PC-3 (cell line): ENCODE data around the gene IL1R1.

Source experiments
- CTCF ChIP-seq: fragments of 300-600 bp; sonication (generic); conservative IDR thresholded peaks from 2 replicates; pipeline ENCODE4 v1.5.1; 2017; ENCODE audit warnings: antibody characterized with exemption, low read depth, mild to moderate bottlenecking, low read length
- EZH2 ChIP-seq: fragments of 300-600 bp; sonication (generic); IDR thresholded peaks from one replicate; pipeline ENCODE4 v1.6.1; 2017; ENCODE audit warnings: antibody characterized with exemption, mild to moderate bottlenecking, low read length; ENCODE audit not compliant: unreplicated experiment
- EZH2phosphoT487 ChIP-seq: fragments of 300-600 bp; sonication (generic); IDR thresholded peaks from 2 replicates; pipeline ENCODE4 v1.6.1; 2018; ENCODE audit warnings: mild to moderate bottlenecking, antibody characterized with exemption, low read length, borderline replicate concordance

- TF ChIP-seq EZH2 (no peak), CTCF (no peak), EZH2phosphoT487 (no peak)
Measured at GRCh38 chr2:102181376-102181775, 38.8 kb downstream of the IL1R1 start.
